Endothelial cell of umbilical vein (primary cell): ENCODE results near the gene AKAP13.

Source experiments
- CTCF ChIP-seq, 2 donors: IDR thresholded peaks; 1 replicate in 1 of 2; 2 replicates in 1 of 2; pipeline ENCODE4 v1.5.1; 2011; ENCODE audit warnings: low read length in 2 of 2, mild to moderate bottlenecking in 2 of 2, moderate library complexity in 2 of 2, control low read depth in 1 of 2, inconsistent platforms in 1 of 2, low read depth in 1 of 2; ENCODE audit not compliant: insufficient read depth in 1 of 2; ENCODE audit errors: extremely low read depth in 1 of 2
- EZH2 ChIP-seq: IDR thresholded peaks from 2 replicates; pipeline ENCODE4 v1.6.1; 2012; ENCODE audit warnings: borderline replicate concordance, low read depth, mild to moderate bottlenecking, moderate library complexity, low read length, inconsistent platforms; ENCODE audit not compliant: severe bottlenecking
- FOS ChIP-seq: IDR thresholded peaks from 2 replicates; pipeline ENCODE4 v1.6.1; 2011; ENCODE audit warnings: mild to moderate bottlenecking, low read length, moderate library complexity, borderline replicate concordance; ENCODE audit not compliant: insufficient read depth
- JUN ChIP-seq: IDR thresholded peaks from 2 replicates; pipeline ENCODE4 v1.6.1; 2011; ENCODE audit warnings: borderline replicate concordance, low read depth; ENCODE audit not compliant: insufficient read length, insufficient read depth
- MYC ChIP-seq: IDR thresholded peaks from one replicate; pipeline ENCODE4 v1.6.1; 2011; ENCODE audit warnings: mild to moderate bottlenecking, low read depth, low read length
- POLR2A ChIP-seq: IDR thresholded peaks from 2 replicates; pipeline ENCODE4 v1.6.1; 2012; ENCODE audit warnings: low read depth, mild to moderate bottlenecking, control low read depth, low read length
- POLR2AphosphoS5 ChIP-seq: IDR thresholded peaks from 2 replicates; pipeline ENCODE4 v1.6.1; 2012; ENCODE audit warnings: low read depth, mild to moderate bottlenecking, control low read depth, low read length, moderate library complexity; ENCODE audit not compliant: insufficient read depth

- TF ChIP-seq JUN, result no peak
- no peak for TF ChIP-seq CTCF (IDR thresholded peaks at IDR 0.05; ENCODE audit: extremely low read depth in 1 of 2, insufficient read depth in 1 of 2, low read depth in 1 of 2, low read length in 2 of 2)
- no peak for TF ChIP-seq POLR2A
- TF ChIP-seq EZH2, result no peak
- TF ChIP-seq FOS, result no peak
- no peak for TF ChIP-seq MYC
- no peak for TF ChIP-seq POLR2AphosphoS5
Measured at GRCh38 chr15:85356276-85356675, 24.1 kb upstream of the AKAP13 start.
